Left lung (tissue), 10 donors: ENCODE measurements around the gene TRPM8. TPM values are rescaled to one million over a fixed set of nuclear protein-coding genes. Genes with fewer than 3 reads are reported as not detected.

Experiments
- ATAC-seq: fragments of 200-7000 bp; cut with Tn5 transposase; one replicate; pipeline ENCODE4 v1.9.1; 2020; ENCODE audit warnings: moderate library complexity
- DNase-seq, 4 donors: peaks; one replicate each; pipeline ENCODE4 v3.0.0-alpha.2; 2013 to 2020
- H3K27ac ChIP-seq, 2 donors: fragments of 200-600 bp; sonication (generic) in 1 of 2; one replicate each; pipeline versions ENCODE4 v1.5.0 to v1.8.0; 2020 to 2021
- H3K27me3 ChIP-seq, 2 donors: fragments of 200-600 bp; sonication (generic) in 1 of 2; one replicate each; pipeline versions ENCODE4 v1.5.0 to v1.8.0; 2020 to 2021
- H3K36me3 ChIP-seq, 2 donors: fragments of 200-600 bp; sonication (generic) in 1 of 2; one replicate each; pipeline versions ENCODE4 v1.5.0 to v1.8.0; 2020 to 2021
- H3K4me1 ChIP-seq, 2 donors: fragments of 200-600 bp; one replicate each; pipeline ENCODE4 v1.8.0; 2021
- H3K4me3 ChIP-seq, 2 donors: fragments of 200-600 bp; sonication (generic) in 1 of 2; one replicate each; pipeline versions ENCODE4 v1.5.0 to v1.8.0; 2020 to 2021; ENCODE audit warnings: mild to moderate bottlenecking in 1 of 2
- H3K9me3 ChIP-seq, 2 donors: fragments of 200-600 bp; sonication (generic) in 1 of 2; one replicate each; pipeline versions ENCODE4 v1.5.0 to v1.8.0; 2020 to 2021
- intact Hi-C, 2 donors: fragments of 100-400 bp; cut with DNase I; formaldehyde crosslinking; loops; one replicate each; pipeline versions ENCODE4 v1.11.2 to v1.14.2; 2022
- polyA plus RNA-seq, 6 donors: library from polyadenylated mRNA; unstranded; fragments of 120-200 nt; gene quantifications; one replicate each; pipeline ENCODE4 v1.2.1, GENCODE V29; 2013; ENCODE audit not compliant: insufficient read length in 6 of 6
- total RNA-seq, 2 donors: library from RNA; stranded (reverse); fragmentation: NEBNext Ultra II Directional; extraction: Animal tissue kit (Norgen Biotek cat#: 25700); gene quantifications; one replicate each; pipeline ENCODE4 v1.2.1, GENCODE V29; 2021
- TF ChIP-seq, protein P1 (sequence below), 2 donors: fragments of 200-600 bp; sonication (generic) in 1 of 2; IDR thresholded peaks; one replicate each; pipeline versions ENCODE4 v1.5.0 to v1.8.0; 2021; ENCODE audit warnings: antibody characterized with exemption in 2 of 2
- donor health status: DM: no; HTN: yes; CAD: no.
- donor health status: DM: no; HTN: no; CAD: no.

The TRPM8 gene
- total and polyA plus RNA-seq, 8 donors = 0.14 to 0.40 (median 0.16) TPM; not detected in 3

DNA sequence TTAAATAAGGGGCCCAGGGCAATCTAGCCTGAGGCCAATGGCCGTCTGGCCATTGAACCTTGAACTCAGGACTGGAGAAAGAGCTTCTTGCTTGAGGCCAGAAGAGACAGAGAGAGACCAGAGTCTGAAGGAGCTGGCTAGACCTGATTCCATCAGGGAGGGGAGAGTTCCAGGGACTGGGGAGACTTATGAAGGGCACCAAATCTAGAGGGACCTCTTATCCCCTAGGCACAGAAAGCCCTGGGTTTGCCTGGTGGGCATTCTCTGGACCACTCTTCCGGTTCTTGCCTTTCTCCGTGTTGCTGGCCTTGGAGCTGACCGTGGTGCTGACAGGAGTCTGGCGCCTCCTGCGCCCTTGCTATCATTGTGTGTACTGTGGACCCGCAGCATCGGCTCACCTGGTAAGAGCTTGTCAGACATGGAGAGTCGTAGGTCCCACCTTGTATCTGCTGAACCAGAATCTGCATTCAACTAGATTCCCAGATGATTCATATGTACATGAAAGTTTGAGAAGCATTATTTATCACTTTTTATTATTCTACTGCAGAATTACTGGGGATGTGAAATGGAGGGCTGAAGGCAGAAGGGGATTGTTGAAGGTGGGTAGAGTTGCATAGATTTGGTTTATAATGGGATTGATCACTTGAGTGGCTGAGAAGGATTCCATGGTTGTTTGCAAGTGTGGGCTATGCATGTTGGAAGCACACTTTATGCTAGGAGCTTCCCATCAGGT lies 4.3 kb upstream of the TRPM8 start:
- intact Hi-C loops = no loop called here
- Histone ChIP-seq H3K27ac (no peak overlapping the region), H3K4me3 (no peak overlapping the region), H3K36me3 (no peaks in the 10 kb centered on the region), H3K9me3 (no peaks in the 10 kb centered on the region), H3K4me1 (no peaks in the 10 kb centered on the region), H3K27me3 (peaks cover 0 to 31% of the 10 kb centered on the region in 2 donors)
- TF ChIP-seq, protein P1, sequence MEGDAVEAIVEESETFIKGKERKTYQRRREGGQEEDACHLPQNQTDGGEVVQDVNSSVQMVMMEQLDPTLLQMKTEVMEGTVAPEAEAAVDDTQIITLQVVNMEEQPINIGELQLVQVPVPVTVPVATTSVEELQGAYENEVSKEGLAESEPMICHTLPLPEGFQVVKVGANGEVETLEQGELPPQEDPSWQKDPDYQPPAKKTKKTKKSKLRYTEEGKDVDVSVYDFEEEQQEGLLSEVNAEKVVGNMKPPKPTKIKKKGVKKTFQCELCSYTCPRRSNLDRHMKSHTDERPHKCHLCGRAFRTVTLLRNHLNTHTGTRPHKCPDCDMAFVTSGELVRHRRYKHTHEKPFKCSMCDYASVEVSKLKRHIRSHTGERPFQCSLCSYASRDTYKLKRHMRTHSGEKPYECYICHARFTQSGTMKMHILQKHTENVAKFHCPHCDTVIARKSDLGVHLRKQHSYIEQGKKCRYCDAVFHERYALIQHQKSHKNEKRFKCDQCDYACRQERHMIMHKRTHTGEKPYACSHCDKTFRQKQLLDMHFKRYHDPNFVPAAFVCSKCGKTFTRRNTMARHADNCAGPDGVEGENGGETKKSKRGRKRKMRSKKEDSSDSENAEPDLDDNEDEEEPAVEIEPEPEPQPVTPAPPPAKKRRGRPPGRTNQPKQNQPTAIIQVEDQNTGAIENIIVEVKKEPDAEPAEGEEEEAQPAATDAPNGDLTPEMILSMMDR (IDR thresholded peaks at IDR 0.05) = no peak
- DNase-seq = peak in 2 of 4 donors; percentile 27 to 40
- peak; percentile 70 for ATAC-seq

DNA sequence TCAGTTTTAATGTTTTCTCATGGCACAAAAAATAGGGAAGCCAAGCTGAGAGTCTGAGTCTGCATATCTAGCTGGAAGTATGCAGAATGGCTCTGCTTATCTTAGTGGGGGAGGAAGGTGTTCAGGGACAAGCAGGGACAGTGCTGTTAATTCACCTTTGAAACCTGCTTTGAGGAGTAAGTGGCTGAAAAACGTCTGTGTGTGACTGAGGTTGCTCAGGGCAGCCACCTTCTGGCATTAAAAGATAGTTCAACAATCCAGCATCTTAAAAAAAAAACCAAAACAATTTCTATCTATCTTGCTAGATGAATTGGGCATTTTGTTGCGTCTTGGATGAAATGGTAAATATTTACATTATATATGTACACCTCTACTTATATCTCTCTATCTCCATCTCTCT lies 2.0 kb upstream of the TRPM8 start:
- peaks cover 0 to 31% of the 10 kb centered on the region in 2 donors for H3K27me3 ChIP-seq
- TF ChIP-seq, protein P1 (IDR thresholded peaks at IDR 0.05) = no peak
- intact Hi-C loops = no loop called here

DNA sequence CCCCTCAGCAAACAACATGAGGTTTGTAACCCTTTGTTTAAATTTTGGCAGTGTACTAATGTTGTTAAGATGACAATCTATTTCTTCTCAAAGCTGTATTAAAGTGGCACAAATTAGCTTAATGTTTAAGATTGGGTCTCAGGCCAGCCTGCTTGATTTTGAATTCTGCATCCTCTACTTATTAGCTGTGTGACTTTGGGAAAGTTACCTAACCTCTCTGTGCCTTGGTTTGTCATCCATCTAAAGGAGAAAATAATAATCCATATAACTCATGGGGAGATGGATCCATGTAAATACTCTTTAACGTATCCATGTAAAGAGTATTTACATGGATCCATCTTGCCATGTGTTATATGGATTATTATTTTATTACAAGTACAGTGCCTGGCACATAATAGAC lies 2.1 kb downstream of the TRPM8 start:
- Histone ChIP-seq H3K4me3 (no peak overlapping the region), H3K27me3 (peaks cover 0 to 39% of the 10 kb centered on the region in 2 donors), H3K9me3 (no peaks in the 10 kb centered on the region), H3K36me3 (no peaks in the 10 kb centered on the region), H3K27ac (no peak overlapping the region), H3K4me1 (no peaks in the 10 kb centered on the region)
- ATAC-seq (no peak), DNase-seq (no peak)
- intact Hi-C loops = no loop called here
- TF ChIP-seq, protein P1 (IDR thresholded peaks at IDR 0.05) = no peak

More for the DNA sequence above, 2.0 kb upstream of the TRPM8 start:
- H3K27ac ChIP-seq = no peak overlapping the region
- H3K9me3 ChIP-seq = no peaks in the 10 kb centered on the region
- no peaks in the 10 kb centered on the region for H3K36me3 ChIP-seq
- H3K4me3 ChIP-seq = no peak overlapping the region
- no peak for DNase-seq
- no peaks in the 10 kb centered on the region for H3K4me1 ChIP-seq
- no peak for ATAC-seq

DNA sequence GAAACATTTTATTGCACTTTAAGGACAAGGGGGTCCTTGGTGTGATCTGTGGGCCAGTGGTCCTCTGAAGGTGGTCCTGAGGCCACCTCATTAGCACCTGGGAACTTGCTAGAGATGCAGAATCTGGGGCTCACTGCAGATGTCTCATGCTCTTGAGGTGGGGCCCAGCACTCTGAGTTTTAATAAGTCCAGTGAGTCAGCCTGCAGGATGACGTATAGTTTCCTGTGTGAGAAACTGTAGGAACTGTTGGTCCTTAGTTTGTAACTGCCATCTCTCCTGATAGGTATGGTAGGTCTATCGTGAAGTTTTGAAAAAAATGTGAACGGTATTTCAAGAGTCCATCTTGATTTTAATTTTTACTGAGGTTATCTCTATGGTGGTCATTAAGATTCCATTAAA lies 2.8 kb downstream of the TRPM8 start:
- H3K4me3 ChIP-seq = no peak overlapping the region
- H3K27ac ChIP-seq = no peak overlapping the region
- peaks cover 0 to 36% of the 10 kb centered on the region in 2 donors for H3K27me3 ChIP-seq
- DNase-seq = no peak
- no peaks in the 10 kb centered on the region for H3K9me3 ChIP-seq
- intact Hi-C loops = no loop called here
- no peaks in the 10 kb centered on the region for H3K36me3 ChIP-seq
- TF ChIP-seq, protein P1 (IDR thresholded peaks at IDR 0.05) = no peak
- ATAC-seq = no peak
- no peaks in the 10 kb centered on the region for H3K4me1 ChIP-seq

DNA sequence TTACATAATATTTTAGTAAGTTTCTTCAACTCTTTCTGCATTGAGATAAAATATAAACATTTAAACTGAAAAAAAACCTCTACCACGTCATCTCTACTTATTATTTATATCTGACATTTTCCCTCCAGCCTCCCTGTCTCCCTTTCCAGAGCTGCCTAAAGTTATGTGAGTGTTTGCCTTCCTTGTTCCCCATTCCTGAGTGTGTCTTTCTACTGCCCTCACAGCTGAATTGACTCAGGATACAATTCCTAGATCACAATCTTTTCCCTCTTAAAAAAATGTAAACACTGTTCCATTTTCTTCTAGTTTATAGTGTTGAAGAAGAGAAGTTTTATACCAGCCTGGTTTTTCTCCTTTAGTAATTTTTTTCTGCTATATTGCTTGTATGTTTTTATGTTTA lies 5.3 kb downstream of the TRPM8 start:
- DNase-seq (no peak), ATAC-seq (no peak)
- H3K27ac ChIP-seq = no peak overlapping the region
- H3K36me3 ChIP-seq = no peaks in the 10 kb centered on the region
- intact Hi-C loops = no loop called here
- no peaks in the 10 kb centered on the region for H3K9me3 ChIP-seq
- H3K27me3 ChIP-seq = peaks cover 0 to 31% of the 10 kb centered on the region in 2 donors
- TF ChIP-seq, protein P1 (IDR thresholded peaks at IDR 0.05) = no peak
- no peak overlapping the region for H3K4me3 ChIP-seq
- H3K4me1 ChIP-seq = no peaks in the 10 kb centered on the region
